Stimulated activated CD4-positive, alpha-beta T cell treated with anti-CD3 and anti-CD28 coated beads, Interleukin-2, amount 100 ng/mL, for 48 hours (primary cell): ENCODE measurements around the gene SFTA2.
"Not testable (repeated sequence)": the region's sequence is repeated elsewhere in the genome, so short reads cannot be mapped to it uniquely, and the experiment has no call there.

Source experiments
- DNase-seq, 2 donors: peaks; one replicate each; pipeline ENCODE4 v3.0.0-alpha.2; 2020

Gene SFTA2

DNA sequence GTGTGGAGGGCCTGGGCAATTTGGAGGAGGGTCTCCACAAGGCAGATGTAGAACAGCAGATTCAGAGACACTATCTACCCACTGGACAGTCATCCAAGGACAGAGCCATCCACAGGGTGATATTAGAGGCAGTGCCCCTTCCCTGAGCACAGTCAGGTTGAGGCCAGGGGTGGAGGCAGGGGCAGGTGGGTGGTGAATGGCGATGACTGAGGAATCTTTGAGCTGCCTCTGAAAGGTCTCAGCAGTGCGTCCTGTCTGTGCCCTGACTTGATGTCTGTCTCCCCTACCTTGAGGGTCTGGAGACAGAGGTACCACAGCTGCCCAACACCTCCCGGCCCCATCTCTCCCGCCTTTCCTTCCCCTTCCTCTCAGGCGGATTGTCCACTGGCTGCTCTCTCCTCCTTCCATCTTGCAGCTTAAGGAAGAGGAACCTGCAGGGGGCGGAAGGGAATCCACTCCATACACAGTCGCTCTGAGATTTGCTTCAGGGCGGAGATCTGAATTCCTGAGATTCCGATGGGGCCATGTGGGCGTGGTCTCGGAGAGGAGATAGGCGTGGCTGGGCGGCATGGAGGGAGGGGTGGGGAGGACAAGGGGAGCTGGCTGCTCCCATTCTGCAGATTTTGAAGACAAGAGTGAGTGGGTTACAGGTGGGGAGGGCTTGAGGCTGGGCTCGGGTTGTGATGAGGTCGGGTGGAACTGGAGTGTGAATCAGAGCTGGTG, 10.5 kb upstream of the SFTA2 start:
- DNase-seq: no peak

DNA sequence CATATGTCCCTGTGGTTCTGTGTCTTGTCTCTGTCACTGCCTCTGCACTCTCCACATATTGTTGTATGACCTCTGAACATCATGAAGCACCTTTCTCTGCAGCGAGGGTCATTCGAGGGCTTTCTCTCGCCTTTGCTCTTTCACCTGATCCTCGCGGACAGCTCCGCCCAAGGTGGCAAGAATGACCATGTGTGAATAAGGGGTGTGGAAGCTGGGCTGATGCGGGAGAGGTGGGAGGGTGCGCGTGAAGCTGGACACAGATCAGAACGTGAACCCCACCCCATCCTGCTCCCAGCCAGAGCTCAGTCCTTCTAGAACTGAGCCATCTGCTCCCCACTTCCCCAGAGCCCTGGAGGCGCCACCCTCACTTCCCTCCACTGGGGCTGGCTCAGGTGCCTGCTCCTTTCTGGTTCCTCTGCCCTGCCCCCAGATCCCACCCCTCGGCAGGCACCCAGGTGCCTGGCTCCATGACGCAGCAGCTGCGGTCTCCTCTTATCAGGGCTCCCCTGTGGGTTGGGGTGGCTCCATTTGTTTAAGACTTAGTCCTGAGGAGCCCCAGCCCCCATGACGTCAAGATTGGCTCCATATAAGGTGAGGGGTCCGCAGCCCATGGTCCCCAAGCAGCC, 8.5 kb upstream of the SFTA2 start, which contains the start of gene MUCL3:
TSS of gene MUCL3 (plus strand) at position 613 of the 626 bp plus-strand sequence. CDS start 27 bp downstream, outside the sequence.
- DNase-seq: no peak

DNA sequence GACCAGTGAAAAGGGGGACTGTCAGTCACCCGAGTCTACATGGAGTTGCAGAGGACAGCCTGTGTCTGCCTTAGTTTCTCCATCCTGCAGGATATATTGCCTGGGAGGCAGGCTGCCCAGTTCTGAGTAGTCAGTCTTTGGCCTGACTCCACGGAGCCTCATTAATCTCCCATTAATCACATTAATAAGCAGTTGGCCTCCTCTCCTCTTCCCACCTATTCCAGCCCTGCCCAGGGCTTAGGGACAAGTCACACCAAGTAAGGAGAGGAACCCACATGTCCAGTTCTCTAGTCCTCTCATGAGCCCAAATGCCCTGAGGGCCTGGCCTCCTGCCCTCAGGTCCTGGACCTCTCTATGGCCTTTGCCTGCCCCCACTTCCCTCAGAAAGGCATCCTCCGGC, 7.5 kb upstream of the SFTA2 start:
- no peak for DNase-seq

DNA sequence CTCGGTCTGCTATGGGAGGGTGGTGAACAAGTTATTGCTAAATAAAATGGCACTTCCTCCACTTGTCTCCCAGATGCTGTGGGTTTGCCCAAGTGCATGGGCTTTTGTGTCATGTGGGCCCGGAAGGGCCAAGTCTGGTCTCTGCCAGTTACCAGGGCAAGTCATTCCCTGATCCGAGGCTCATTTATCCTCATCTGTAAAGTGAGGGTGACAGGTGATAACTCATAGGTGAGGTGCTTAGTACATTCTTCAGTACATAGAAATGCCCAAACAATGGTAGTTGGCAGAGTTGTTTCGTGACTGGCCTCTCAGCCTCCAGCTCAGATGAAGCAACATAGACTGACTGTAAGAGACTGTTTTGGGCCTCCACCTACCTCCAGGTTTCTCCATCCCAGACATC, 6.8 kb upstream of the SFTA2 start:
- no peak for DNase-seq

DNA sequence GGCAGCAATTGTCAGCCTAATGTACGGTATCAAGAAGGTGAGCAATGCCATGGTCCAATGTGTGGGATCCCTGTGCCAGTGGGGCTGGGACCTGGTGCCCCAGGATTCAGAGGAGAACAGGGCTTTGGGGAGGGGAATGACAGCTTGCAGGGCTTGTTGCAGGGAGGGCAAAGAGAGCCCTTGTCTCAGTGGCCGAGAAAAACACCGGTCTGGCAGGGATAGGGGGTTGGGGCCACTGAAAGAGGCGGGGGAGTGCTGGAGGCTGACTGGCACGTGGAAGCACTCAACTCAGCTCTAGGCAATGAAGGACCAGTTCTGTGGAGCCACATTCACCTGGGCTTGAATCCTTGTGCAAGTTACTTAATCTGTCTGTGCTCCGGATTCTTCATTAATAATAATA, 5.3 kb upstream of the SFTA2 start:
- no peak for DNase-seq

DNA sequence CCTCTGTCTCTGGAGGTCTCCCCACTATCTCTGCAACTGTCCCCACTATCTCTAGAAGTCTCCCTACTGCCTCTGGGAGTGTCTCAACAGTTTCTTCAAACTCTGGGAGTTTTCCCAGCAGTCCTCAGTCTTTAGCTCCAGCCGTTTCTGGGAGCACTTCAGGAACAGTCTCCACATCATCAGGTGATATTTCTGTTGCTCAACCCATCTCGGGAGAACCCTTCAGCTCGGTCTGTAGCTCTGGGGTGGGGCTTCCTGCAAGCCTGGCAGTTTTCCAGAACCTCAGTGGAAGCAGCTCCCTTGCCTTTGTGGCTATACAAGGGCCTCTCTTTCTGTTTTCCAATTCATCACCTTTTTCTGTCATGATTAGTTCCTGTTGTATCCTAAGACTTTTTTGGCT, 3.0 kb upstream of the SFTA2 start:
- DNase-seq: no peak

DNA sequence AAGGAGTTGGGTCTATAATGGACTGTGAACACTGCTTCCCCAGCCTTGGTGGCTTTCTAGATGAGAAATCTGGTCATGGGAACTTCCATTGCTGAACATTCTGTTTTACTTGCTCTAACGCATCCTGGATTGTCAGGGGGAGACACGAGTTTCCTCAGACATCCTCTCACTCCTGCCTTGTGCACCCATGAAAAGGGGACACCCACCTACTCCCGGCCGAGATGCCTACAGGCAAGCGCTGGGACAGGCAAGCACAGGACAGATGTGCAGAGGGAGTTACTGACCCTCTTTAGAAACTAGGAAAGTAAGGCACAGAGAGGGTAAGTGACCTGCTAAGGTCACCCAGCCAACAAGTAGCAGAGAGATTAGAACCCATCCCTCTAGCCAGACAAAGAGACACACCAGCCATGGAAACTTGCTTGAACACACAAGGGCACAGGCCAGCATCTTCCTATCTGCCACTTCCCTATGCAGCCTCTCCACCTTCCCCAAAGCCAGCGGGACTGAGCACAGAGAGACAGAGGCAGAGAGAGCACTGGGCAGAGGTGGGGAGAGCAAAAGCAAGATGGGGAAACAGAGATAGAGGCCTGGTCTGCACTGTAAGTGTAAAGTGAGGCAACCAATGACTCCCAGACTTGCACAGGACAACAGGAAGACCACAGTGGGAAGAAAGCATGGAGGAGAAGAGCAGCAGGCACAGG, 845 bp upstream of the SFTA2 start:
- no peak for DNase-seq

DNA sequence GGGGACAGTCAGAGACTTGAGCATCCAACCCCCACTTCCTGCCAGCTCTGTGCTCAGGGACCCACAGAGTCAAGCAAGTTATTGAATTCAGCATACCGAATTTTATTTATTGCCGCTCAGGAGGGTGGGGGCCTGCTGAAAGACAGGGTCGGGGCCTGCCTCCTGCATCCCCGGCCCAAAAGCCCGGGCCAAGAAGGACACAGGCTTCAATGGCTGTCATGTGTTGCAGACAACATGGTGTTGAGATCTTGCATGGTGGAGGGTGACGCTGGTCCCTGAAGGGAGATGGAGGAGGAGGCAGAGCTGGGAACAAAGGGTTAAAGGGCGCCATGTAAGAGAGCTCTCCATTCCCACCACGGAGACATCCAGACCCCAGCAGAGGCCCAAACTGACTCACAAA, 698 bp downstream of the SFTA2 start:
- DNase-seq: no peak

DNA sequence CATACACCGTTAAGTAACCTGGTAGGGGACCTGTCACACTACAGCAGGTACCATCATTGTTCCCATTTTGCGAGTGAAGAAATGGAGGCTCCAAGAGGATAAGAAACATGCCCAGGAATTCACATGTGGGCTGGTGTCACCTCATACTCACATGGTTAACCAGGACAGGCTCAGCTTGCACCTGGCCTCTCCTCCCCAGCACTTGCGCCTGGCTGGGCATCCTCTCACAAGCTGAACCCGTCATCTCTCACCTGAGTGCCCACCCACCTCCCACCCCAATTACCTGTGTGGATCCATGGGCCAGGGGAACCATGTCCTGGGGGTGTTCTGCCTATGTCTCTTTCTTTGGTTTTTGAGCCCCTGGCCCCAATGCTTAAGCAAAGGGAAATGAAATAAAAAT, 1.5 kb downstream of the SFTA2 start:
- DNase-seq: no peak

DNA sequence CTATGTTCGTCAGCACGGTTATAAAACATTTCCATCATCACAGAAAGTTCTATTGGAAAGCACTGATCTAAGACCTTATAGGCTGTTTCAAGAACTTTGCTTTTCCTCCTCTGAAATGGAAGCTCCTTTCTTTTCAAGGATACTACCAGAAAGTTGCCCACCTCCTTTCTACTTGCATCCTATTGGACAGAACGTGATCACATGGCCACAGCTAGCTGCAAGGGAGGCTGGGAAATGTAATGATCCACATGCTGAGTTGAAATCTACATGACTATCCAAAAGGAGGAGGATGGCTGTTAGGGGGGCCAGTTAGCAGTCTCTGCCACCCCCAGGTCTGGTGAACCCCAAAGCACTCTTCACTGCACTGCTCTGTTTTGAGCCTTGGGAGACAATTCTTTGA, 3.3 kb downstream of the SFTA2 start:
- no peak for DNase-seq

DNA sequence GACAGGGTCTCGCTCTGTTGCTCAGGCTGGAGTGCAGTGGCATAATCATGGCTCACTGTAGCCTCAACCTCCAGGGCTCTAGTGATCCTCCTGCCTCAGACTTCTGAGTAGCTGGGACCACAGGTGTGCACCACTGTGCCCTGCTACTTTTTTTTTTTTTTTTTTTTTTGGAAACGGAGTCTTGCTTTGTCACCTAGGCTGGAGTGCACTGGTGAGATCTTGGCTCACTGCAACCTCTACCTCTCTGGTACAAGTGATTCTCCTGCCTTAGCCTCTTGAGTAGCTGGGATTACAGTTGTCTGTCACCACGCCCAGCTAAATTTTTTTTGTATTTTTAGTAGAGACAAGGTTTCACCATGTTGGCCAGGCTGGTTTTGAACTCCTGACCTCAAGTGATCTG, 4.9 kb downstream of the SFTA2 start:
- not testable (repeated sequence) for DNase-seq

DNA sequence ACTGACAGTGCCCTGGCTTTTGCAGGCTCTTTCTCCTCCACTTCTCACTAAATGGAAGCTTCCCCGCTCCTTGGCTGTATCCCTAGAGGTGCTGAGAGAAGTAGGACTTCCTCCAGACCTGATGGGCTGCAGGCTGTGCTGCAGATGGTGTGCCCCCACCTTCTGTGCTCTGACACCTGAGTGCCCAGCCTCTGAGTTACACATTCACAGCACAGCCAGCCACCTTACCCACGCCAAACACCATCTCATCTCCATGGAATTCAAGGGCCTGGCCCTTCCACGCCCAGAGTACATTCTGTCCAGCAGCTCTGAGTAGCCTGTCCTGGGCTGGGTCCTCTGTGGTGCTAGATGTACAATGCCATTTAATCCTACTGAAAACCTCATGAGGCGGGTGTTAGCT, 5.3 kb downstream of the SFTA2 start:
- DNase-seq: no peak

DNA sequence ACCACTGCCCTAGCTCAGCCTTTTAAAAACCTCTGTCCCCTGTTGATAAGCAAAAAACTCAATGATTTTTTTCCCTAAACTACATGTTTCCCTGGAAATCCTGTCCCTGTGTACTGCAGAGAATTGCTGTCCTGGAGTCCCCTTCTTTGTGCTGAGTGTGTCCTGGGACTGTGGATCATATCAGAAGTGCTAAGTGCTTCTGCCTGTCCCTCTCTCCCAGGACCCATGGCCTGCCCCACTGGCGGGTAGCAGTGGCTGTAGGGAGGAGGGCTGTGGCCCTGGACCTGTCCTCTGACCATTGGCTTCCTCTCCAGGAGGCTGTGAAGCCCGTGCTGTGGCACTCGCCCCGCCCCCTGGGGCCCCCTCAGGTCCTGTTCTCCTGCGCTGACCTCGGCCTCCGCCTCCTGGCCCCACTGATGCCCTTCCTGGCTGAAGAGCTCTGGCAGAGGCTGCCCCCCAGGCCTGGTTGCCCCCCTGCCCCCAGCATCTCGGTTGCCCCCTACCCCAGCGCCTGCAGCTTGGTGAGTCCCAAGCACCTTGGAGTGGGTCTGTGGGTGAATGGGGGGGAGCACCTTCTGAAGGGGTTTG, 7.8 kb downstream of the SFTA2 start:
- not testable (repeated sequence) for DNase-seq

DNA sequence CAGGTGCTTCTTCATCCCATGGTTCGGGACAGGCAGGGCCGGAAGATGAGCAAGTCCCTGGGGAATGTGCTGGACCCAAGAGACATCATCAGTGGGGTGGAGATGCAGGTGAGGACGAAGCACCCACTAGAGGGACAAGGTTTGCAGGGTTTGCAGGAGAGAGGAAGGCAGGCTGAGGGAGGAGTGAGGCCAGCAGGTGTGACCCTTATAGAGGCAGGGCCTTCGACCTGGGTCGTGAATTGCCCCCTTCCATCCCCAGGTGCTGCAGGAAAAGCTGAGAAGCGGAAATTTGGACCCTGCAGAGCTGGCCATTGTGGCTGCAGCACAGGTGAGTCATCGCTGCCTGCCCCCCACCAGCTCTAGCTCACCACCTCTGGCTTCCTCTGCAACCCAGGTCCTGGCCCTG, 9.5 kb downstream of the SFTA2 start:
- no peak for DNase-seq

DNA sequence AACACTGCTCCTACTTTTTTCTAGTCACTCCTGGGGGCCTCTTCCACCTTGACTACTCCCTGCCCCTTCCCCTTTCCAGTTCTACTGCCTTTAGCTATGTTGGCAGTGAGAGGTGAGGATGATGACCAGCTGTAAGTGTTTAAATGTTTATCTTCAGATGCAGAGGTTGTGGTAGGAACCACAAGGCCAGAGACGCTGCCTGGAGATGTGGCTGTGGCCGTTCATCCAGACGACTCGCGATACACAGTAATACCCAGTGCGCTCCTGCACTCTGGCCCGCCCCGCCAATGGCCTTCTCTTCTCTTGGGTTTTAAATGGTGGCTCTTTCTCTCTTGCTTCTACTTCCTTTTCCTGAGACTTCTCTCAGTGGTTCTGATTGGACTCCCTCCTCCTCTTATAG, 13.3 kb downstream of the SFTA2 start:
- DNase-seq: no peak

DNA sequence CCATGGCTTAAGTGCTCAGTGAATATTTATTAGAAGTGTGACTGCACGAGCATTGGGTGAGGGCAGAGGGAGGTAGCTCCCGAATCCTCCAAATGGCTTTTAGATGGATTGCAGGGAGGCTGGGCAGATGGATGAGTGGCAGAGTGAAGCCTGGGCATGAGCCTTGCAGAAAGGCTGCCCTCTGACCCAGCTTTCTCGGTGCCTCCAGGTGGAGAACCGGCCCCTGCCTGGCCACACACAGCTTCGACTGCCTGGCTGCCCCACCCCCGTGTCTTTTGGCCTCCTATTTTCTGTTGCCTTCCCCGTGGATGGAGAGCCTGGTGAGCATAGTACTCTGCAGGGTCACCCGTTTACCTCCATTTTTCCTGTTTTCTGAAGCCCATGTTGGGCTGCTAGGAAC, 14.5 kb downstream of the SFTA2 start:
- DNase-seq: no peak

DNA sequence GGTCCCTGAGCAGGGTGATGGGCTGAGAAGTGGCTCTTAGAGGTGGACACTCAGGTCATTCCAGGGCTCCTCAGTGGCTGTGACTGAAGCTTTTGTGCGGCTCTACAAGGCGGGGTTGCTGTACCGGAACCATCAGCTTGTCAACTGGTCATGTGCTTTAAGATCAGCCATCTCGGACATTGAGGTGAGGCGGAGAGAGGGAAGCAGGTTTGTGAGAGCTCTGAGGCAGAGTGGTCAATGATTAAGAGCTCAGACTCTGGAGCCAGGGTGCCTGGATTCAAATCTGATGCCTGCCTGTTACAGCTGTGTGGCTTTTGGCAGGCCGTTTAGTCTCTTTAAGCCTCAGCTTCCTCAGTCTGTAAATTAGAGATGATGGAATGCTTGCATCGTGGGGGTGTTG, 14.9 kb downstream of the SFTA2 start:
- DNase-seq: no peak

DNA sequence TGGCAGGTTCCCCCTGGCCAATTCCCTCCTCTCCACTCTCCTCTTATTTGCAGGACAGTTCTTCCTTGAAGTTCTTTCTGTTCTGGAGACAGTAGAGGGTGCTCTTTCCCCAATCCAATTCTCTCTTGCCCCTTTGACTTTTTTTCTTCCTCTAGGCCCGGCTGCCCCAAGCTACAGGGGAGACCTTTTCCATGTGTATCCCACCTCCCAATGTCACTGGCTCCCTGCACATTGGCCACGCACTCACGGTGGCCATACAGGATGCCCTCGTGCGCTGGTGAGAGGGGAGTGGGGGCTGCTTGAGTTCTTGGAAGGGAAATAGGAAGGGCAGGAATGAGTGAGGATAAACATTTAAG, 16.4 kb downstream of the SFTA2 start:
- no peak for DNase-seq

DNA sequence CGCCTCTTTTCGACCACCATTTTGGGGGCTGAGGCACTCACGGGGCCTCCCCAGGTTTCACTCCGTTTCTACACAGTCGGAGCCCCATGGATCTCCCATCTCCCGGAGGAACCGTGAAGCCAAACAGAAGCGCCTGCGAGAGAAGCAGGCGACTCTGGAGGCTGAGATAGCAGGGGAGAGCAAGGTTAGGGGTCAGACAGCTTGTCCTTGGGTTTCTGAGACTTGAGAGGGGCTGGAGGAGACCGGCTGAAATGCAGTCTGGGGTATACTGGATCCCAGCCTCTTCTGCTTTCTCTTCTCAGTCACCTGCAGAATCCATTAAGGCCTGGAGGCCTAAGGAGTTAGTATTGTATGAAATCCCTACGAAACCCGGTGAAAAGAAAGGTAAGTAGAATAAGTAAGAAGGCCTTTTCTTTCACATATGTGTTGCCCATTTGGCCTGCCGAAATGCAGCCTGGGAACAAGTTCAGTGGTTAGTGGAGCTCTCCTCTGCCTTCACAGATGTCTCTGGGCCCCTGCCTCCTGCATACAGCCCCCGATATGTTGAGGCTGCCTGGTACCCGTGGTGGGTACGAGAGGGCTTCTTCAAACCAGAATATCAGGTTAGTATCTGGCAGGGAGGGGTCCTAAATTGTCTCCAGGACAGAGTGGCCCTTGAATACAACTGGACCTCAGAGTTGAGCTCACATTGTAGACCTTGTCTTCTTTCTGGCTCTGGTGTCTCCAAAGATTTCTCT, 16.9 kb downstream of the SFTA2 start:
- no peak for DNase-seq

DNA sequence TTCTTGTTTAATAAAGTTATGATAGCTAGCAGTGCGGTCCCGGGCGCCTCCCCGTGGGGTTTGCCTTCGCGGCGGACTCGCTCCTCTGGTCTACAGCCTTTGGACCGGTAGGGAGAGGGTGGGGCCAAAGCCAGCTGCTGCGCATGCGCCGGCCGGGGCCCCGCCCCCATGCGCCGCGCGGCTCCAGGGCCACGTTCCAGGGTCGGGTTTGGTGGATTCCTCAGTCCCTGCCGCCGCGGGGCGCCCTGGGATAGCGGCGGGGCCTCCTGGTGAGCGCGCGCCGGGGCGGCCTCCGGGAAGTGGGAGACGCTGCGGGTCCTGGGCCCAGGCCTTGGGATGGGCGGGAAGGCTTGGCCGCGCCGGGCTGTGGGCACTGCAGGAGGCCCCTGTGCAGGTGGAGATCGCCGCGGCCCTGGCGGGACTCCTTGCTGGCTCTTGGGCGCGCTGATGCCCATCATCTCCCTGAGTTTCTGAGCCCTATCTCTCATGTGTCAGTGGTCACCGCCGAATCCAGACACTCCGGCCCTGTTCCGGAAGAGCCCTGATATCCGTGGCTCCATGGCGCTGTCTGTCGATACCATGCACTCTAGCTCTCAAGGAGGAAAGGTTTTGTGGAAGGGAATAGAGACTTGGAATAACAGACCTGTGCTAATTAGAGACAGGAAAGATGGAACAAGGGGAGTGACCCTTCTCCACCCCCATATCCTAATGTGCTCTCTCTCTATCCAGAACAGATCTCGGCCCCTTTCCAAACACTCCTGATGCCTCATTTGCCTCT, 17.7 kb downstream of the SFTA2 start, which contains the start of gene VARS2:
TSS of gene VARS2 (plus strand) at position 163 of the 778 bp plus-strand sequence. CDS start at position 762, 599 bp downstream.
- peak; percentile 79 to 88 for DNase-seq

DNA sequence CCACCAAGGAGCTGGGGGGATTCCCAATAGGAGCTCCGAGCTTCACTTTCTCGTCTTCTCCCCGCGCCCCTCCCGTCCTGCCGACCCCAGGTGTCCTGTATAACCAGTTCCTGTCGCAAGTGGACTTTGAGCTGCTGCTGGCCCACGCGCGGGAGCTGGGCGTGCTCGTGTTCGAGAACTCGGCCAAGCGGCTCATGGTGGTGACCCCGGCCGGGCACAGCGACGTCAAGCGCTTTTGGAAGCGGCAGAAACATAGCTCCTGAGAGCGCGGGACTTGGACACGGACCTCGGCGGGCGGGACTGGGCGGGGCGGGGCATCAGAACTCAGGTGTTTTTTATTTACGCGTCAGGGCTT, 18.3 kb downstream of the SFTA2 start:
- no peak for DNase-seq
